Breast epithelium (tissue), 4 donors: ENCODE results near the gene MPP2. TPM values are rescaled to one million over a fixed set of nuclear protein-coding genes. Genes with fewer than 3 reads are reported as not detected.

Experiments
- DNase-seq, 2 donors: peaks; one replicate each; pipeline ENCODE4 v3.0.0-alpha.2; 2019; ENCODE audit warnings: low spot score in 2 of 2
- H3K27ac ChIP-seq, 2 donors: fragments of 200-600 bp; sonication (generic) in 1 of 2; one replicate each; pipeline ENCODE4 v1.5.1; 2016 to 2019; ENCODE audit warnings: mild to moderate bottlenecking in 1 of 2
- H3K27me3 ChIP-seq, 2 donors: fragments of 200-600 bp; sonication (generic) in 1 of 2; one replicate each; pipeline versions ENCODE4 v1.5.1 to v1.6.0; 2017 to 2019; ENCODE audit warnings: control low read depth in 1 of 2, mild to moderate bottlenecking in 1 of 2
- H3K36me3 ChIP-seq: fragments of 200-600 bp; one replicate; pipeline ENCODE4 v1.5.1; 2019
- H3K4me1 ChIP-seq, 2 donors: fragments of 200-600 bp; sonication (generic); one replicate each; pipeline ENCODE4 v1.5.1; 2016 to 2019; ENCODE audit warnings: control low read depth in 1 of 2
- H3K4me3 ChIP-seq, 3 donors: fragments of 200-600 bp; sonication (generic); 1 replicate in 2 of 3; 2 replicates in 1 of 3; pipeline ENCODE4 v1.5.1; 2016 to 2019; ENCODE audit warnings: mild to moderate bottlenecking in 3 of 3, moderate library complexity in 2 of 3
- H3K9me3 ChIP-seq, 2 donors: fragments of 200-600 bp; sonication (generic) in 1 of 2; one replicate each; pipeline ENCODE4 v1.5.1; 2016 to 2019; ENCODE audit warnings: control low read depth in 1 of 2
- POLR2A ChIP-seq: fragments of 450-650 bp; IDR thresholded peaks from one replicate; pipeline ENCODE4 v1.6.1; 2016; ENCODE audit warnings: antibody characterized with exemption, mild to moderate bottlenecking, moderate library complexity
- POLR2AphosphoS5 ChIP-seq, 3 donors: sonication (generic); formaldehyde crosslinking; IDR thresholded peaks; one replicate each; pipeline ENCODE4 v1.6.1; 2017; ENCODE audit warnings: antibody characterized with exemption in 3 of 3
- intact Hi-C: fragments of 100-400 bp; cut with DNase I; formaldehyde crosslinking; loops from one replicate; pipeline ENCODE4 v1.15.1; 2023; ENCODE audit warnings: low total_unique reads
- total RNA-seq, 3 donors: library from RNA; depleted of rRNA; stranded (reverse); fragments of >200 nt; gene quantifications; one replicate each; pipeline ENCODE4 v1.1.0, GENCODE V29; 2016
- TF ChIP-seq, protein P1 (sequence below), 3 donors: fragments of 450-650 bp; IDR thresholded peaks; one replicate each; pipeline ENCODE4 v1.5.1; 2016 to 2017; ENCODE audit warnings: antibody characterized with exemption in 3 of 3, mild to moderate bottlenecking in 3 of 3, moderate library complexity in 3 of 3

MPP2 gene
- total RNA-seq, 3 donors from 2014 or later, result 2.6 to 7.9 (median 3.9) TPM

DNA sequence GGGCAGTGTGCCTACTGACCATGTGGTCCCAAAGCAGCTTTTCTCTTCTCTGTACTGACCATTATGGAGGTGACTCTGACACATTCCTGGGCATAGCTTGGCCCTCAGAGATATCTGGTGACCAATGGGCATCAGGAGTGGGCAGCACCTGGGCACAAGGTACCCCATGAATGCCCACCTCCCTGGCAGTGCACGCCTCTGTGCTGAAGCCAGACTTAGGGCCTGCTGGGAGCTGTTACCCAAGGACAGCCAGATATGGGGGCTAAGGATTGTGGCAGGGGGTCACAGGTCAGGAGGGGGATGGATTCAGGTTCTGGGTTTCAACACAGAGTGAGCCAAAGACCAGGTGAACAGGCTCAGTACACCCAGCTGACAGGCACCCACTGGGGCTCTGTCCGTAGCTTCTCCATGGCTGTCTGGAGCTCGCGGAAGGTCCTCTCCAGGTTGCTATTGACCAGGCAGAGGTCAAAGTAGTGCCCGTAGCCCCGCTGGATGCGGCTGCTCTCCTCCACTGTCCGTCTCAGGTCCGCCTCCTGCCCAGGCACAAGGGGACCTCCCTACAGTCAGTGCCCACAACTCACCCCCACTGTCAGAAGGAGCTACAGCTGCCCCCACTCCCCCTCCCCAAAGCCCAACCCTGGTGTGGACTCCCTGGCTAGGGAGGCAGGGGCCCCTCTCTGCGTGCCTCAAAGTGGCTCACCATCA lies 29.7 kb downstream of the MPP2 start:
- no peak for DNase-seq
- H3K4me3 ChIP-seq, result no peak overlapping the region
- TF ChIP-seq POLR2A (no peak), POLR2AphosphoS5 (IDR thresholded peaks at IDR 0.05) (no peak)
- TF ChIP-seq, protein P1, sequence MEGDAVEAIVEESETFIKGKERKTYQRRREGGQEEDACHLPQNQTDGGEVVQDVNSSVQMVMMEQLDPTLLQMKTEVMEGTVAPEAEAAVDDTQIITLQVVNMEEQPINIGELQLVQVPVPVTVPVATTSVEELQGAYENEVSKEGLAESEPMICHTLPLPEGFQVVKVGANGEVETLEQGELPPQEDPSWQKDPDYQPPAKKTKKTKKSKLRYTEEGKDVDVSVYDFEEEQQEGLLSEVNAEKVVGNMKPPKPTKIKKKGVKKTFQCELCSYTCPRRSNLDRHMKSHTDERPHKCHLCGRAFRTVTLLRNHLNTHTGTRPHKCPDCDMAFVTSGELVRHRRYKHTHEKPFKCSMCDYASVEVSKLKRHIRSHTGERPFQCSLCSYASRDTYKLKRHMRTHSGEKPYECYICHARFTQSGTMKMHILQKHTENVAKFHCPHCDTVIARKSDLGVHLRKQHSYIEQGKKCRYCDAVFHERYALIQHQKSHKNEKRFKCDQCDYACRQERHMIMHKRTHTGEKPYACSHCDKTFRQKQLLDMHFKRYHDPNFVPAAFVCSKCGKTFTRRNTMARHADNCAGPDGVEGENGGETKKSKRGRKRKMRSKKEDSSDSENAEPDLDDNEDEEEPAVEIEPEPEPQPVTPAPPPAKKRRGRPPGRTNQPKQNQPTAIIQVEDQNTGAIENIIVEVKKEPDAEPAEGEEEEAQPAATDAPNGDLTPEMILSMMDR (IDR thresholded peaks at IDR 0.05), result no peak
- H3K27ac ChIP-seq, result no peak overlapping the region
- H3K36me3 ChIP-seq, result no peaks in the 10 kb centered on the region
- intact Hi-C loops, result no loop called here
- H3K4me1 ChIP-seq, result no peaks in the 10 kb centered on the region
- H3K9me3 ChIP-seq, result no peaks in the 10 kb centered on the region
- H3K27me3 ChIP-seq, result no peaks in the 10 kb centered on the region

DNA sequence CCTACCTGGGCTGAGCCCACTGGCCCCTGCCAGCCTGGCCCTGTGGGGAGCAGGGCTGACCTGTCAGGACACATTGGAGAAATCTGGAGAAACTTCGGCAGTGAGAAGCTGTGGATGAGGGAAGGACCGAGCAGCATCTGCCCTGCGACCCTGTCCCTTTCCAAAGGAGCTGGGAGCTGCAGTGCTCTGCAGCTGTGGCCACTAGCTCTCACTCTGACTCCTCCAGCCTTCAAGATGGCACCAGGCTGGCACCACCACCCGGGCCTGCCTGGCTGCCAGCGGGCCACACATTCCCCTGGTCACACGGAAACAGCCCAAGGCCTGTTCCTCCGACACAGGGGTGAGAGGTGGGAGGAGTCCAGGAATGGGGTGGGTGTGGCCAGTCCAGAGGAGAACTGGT lies 30.3 kb downstream of the MPP2 start:
- Histone ChIP-seq H3K4me3 (no peak overlapping the region), H3K27ac (no peak overlapping the region), H3K9me3 (no peaks in the 10 kb centered on the region), H3K36me3 (no peaks in the 10 kb centered on the region), H3K4me1 (no peaks in the 10 kb centered on the region), H3K27me3 (no peaks in the 10 kb centered on the region)
- DNase-seq, result no peak
- TF ChIP-seq, protein P1 (IDR thresholded peaks at IDR 0.05), result no peak
- TF ChIP-seq POLR2A (no peak), POLR2AphosphoS5 (IDR thresholded peaks at IDR 0.05) (no peak)
- intact Hi-C loops, result no loop called here

DNA sequence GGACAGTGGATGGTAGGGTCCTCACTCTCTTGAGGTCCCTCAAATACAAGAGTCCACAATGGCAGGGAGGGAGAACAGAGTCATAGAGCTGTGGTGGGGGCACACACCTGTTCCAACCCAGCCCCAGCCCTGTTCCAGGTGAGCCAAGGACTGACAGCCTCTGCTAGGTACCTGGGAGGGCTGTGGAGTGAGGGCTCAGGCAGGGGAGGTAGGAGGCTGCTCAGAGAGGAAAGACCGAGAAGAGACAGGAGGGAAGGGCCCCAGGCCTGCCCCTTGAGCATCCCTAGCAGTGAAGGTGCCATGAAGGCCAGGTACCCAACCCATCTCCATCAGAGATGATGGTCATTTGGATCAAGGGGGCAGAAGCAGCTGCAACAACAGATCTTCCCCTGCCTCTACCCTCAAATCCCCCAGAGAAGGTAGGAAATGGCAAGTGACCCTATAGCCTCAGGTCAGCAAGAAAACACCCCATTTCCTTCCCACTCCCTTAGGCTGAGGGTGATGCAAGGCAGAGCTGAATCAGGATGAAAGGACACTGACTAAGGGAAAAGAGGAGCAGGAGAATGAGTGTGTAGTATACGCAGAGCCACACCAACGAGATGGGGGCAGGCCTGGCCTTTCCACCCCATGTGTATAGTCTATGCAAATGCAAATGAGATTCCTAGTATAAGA lies 31.7 kb downstream of the MPP2 start:
- H3K4me3 ChIP-seq, result no peak overlapping the region
- DNase-seq, result no peak
- intact Hi-C loops, result no loop called here
- H3K36me3 ChIP-seq, result no peaks in the 10 kb centered on the region
- H3K27me3 ChIP-seq, result no peaks in the 10 kb centered on the region
- TF ChIP-seq, protein P1 (IDR thresholded peaks at IDR 0.05), result no peak
- TF ChIP-seq POLR2A (no peak), POLR2AphosphoS5 (IDR thresholded peaks at IDR 0.05) (no peak)
- no peak overlapping the region for H3K27ac ChIP-seq
- H3K9me3 ChIP-seq, result no peaks in the 10 kb centered on the region
- H3K4me1 ChIP-seq, result no peaks in the 10 kb centered on the region

DNA sequence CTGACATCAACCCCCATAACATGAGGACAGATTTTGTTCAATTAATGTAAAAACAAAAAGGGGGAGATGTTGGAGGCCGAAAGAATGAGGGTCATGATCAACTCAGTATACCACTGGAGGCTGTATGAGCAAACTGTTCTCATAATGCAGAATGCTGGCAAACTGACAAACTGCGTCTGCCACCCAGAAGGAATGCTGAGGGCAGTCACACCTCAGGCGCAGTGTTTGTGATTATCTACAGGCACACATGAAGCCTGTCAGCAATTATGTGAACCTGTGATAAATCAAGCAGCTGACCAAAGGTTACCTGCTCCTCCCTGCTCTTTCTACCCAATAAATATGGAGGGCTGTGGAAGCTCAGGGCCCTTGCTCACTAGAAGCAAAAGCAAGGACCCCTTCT lies 33.0 kb downstream of the MPP2 start:
- Histone ChIP-seq H3K4me1 (no peaks in the 10 kb centered on the region), H3K9me3 (no peaks in the 10 kb centered on the region), H3K36me3 (no peaks in the 10 kb centered on the region), H3K27me3 (peaks cover 0 to 3% of the 10 kb centered on the region in 2 donors), H3K27ac (no peak overlapping the region), H3K4me3 (no peak overlapping the region)
- DNase-seq, result no peak
- TF ChIP-seq, protein P1 (IDR thresholded peaks at IDR 0.05), result no peak
- TF ChIP-seq POLR2AphosphoS5 (IDR thresholded peaks at IDR 0.05) (no peak), POLR2A (no peak)
- intact Hi-C loops, result no loop called here

DNA sequence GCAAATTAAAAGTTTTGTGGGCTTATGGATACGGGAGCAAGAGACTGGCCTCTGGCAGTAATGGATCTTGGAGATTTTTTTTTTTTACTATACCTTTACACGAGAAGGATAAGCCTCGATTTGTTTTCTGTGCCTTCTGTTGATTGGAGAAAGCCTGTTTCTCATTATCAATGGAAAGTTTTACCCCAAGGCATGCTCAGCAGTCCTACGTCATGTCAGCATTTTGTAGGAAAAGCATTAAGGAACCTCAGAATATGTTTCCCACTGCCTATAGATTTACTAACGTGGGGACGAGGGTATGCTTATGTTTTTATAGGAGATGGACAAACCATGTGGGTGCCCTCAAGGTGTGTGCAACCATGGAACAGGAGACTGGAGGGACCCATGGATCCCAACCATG lies 33.5 kb downstream of the MPP2 start:
- intact Hi-C loops, result no loop called here
- TF ChIP-seq POLR2AphosphoS5 (IDR thresholded peaks at IDR 0.05), result no peak
- TF ChIP-seq, protein P1 (IDR thresholded peaks at IDR 0.05), result no peak
- TF ChIP-seq POLR2A, result no peak
- no peak overlapping the region for H3K27ac ChIP-seq
- H3K27me3 ChIP-seq, result peaks cover 0 to 3% of the 10 kb centered on the region in 2 donors
- H3K9me3 ChIP-seq, result no peaks in the 10 kb centered on the region
- H3K36me3 ChIP-seq, result no peaks in the 10 kb centered on the region
- H3K4me1 ChIP-seq, result no peaks in the 10 kb centered on the region
- DNase-seq, result no peak
- no peak overlapping the region for H3K4me3 ChIP-seq
